NB4 (cell line): ENCODE data around the gene RPS27.

Experiments used
- MYC ChIP-seq: IDR thresholded peaks from 2 replicates; pipeline ENCODE4 v1.6.1; 2011; ENCODE audit warnings: low read depth, low read length
- POLR2A ChIP-seq: IDR thresholded peaks from 2 replicates; pipeline ENCODE4 v1.6.1; 2011; ENCODE audit warnings: mild to moderate bottlenecking; ENCODE audit not compliant: insufficient read length; ENCODE audit errors: extremely low read depth
- TF ChIP-seq, protein P1 (sequence below): IDR thresholded peaks from one replicate; pipeline ENCODE4 v1.5.1; 2012; ENCODE audit warnings: low read depth, low read length
- TF ChIP-seq, protein P2 (sequence below): IDR thresholded peaks from 2 replicates; pipeline ENCODE4 v1.6.1; 2011; ENCODE audit warnings: low read depth, low read length

DNA sequence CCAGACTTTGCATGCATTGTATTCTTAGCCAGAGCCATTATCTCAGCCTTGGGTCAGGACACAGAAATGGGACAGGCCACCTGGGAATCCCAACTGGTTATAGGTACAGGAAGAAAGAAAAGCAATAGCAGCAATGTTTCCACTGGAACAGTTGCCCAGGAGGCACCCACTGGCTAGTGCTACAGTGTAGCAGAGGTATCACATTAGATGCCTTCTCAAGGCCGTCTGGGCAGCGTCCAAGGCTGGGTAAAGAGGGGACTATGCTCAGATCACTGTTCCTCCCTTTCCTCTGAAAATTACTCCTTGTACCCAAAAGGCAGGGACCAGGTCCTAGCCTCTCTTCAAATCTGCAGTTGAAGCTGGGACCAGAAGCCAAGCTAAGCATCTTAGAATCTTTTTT, 20.2 kb upstream of the RPS27 start:
- TF ChIP-seq, protein P1, sequence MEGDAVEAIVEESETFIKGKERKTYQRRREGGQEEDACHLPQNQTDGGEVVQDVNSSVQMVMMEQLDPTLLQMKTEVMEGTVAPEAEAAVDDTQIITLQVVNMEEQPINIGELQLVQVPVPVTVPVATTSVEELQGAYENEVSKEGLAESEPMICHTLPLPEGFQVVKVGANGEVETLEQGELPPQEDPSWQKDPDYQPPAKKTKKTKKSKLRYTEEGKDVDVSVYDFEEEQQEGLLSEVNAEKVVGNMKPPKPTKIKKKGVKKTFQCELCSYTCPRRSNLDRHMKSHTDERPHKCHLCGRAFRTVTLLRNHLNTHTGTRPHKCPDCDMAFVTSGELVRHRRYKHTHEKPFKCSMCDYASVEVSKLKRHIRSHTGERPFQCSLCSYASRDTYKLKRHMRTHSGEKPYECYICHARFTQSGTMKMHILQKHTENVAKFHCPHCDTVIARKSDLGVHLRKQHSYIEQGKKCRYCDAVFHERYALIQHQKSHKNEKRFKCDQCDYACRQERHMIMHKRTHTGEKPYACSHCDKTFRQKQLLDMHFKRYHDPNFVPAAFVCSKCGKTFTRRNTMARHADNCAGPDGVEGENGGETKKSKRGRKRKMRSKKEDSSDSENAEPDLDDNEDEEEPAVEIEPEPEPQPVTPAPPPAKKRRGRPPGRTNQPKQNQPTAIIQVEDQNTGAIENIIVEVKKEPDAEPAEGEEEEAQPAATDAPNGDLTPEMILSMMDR = no peak
- TF ChIP-seq POLR2A = no peak
- TF ChIP-seq, protein P2, sequence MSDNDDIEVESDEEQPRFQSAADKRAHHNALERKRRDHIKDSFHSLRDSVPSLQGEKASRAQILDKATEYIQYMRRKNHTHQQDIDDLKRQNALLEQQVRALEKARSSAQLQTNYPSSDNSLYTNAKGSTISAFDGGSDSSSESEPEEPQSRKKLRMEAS = no peak
- TF ChIP-seq MYC = no peak
